HG03025 (cell line): Measurements from ENCODE around the gene DNAJB2.
"Not testable (repeated sequence)": the region's sequence is repeated elsewhere in the genome, so short reads cannot be mapped to it uniquely, and the experiment has no call there.

Experiments
- ATAC-seq: cut with Tn5 transposase; IDR thresholded peaks from one replicate; pipeline ENCODE4 v1.9.1; 2021; ENCODE audit warnings: mild to moderate bottlenecking, moderate library complexity; ENCODE audit not compliant: unreplicated experiment, low FRiP score

Gene DNAJB2

DNA sequence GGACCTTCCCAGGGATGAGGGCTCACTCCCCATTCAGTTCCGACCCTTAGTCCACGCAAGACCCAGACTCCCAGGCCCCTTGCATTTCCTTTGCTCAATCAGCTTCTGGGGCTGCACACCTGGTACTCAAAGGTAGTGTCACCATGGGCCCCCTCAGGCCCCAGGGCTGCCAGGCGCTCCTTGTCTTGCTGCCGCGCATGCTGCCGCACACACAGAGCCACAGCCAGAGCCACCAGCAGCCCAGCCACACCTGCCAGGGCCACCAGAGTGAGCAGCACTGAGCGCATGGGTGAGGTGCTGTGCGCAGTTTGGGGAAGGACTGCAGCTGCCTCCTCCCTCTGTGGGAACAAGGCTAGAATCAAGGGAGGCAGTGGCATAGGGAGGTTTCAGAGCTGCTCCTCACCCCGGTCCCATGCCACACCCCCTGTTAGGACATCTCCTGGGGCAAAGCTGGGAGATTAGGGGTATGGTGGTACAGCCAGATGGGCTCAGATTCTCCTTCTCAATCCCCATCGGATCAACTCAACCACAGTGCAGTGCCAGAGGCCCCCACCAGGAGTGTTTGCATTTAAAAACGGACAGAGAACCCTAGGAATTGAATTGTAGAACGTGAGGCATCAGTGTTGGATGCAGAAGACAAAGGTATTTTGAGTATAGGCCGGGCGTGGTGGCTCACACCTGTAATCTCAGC, 18.7 kb downstream of the DNAJB2 start:
- ATAC-seq = no peak

DNA sequence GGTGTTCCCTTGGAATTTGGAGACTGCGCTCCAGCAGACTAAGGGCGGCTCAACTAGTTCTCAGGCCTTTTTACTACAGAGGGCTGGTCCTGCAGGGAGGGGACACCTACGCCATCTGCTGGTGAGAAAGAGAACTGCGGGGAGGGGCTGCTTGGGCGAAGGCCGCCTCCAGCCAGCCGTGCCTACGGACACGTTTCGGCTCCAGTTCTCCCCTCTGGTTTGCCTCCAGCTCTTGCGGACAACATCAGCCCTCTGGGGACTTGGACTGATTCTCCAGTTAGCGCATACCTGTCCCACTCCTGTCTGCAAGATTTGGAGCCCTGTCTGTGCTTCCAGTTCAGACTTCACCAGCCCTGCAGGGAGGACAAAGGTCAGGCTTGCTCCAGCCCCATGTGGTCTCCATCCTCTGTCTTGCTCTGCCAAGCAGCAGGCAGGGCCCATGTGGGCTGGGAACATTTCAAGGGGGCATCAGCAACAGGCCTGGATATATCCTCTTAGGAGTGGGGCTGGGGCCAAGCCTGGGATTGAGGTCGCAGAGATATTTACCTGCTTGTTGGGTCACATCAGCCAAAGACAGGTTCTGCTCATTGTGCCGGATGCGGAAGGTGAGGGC, 19.7 kb downstream of the DNAJB2 start:
- peak; percentile 54 for ATAC-seq

DNA sequence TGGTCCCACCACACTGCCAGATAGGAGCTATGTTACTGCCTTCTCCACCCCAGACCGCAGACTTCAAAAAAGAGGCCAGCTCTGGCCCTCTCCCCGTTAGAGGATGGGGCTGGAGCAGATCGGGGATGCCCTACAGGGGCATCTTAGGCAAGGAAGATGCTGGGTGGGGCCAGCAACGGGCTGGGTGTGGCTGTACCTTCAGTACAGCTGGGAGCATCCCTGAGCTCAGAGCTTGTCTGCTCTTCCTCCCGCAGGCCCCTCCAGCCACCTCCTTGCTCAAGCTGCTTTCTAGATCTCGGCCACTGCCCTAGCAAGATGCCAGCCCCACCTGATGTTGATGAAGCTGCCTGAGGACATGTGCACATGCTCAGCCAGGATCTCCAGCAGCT, 20.2 kb downstream of the DNAJB2 start:
- ATAC-seq = no peak

DNA sequence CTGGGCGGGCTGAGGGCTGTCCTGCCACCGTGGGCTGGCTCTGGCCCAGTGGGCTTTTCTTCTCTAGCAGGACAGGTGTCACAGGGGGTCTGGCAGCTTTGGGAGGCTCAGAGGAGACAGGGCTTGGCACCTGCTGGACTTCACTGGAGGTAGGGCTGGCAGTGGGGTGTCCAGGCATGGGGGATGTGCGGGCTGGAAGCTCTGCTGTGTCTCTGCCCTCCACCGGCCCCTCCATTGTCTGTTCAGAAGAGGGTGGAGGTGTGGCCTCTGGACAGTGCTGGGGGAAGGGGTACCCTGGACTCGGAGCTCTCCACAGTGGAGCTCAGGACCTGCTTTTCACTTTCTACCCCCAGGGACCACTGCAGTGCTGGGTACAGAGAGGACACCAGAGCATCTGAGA, 20.9 kb downstream of the DNAJB2 start:
- ATAC-seq = no peak

DNA sequence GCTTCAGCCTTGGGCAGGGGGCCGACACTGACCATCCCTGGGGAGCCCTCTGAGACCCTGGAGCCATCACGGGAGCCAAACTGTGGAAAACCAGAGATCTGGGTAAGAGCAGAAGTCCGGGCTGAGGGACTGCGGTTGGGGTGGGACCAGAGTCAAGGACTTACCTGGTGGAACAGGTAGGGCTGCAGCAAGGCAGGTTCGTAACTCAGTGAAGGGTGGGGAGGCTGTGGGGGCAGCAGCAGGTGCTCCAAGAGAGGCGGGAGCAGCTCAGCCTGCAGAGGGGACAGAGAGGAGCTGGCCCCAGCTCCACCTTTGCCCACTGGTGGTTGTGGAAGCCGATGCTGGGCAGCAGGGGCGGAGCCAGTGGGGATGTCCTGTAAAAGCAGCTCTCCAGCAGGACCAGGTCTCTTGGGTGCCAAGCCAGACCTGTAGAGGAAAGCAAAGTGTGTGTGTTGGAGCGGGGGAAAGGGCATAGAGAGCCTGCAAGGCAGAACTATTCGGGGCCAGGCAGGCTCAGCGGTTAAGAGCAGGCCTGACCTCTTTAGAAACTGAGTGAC, 23.3 kb downstream of the DNAJB2 start:
- ATAC-seq = no peak

DNA sequence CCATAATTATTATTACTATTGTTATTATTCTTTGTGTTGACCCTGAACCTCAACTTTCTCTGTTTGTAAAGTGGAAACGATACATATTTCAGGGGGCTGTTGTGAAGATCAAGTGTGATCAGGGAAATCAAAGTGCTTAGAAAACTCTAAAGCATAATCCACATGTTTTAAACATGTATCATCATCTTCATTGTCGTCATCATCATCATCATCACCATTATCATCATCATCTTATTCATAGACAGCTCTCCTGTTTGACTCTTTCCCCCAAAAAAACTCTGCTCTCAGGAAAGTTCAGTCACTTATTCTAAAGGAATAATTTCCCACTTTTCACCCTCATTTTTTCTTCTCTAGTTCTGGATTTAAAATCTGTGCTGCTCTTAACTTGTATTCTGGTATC, 25.1 kb downstream of the DNAJB2 start:
- ATAC-seq = no peak

DNA sequence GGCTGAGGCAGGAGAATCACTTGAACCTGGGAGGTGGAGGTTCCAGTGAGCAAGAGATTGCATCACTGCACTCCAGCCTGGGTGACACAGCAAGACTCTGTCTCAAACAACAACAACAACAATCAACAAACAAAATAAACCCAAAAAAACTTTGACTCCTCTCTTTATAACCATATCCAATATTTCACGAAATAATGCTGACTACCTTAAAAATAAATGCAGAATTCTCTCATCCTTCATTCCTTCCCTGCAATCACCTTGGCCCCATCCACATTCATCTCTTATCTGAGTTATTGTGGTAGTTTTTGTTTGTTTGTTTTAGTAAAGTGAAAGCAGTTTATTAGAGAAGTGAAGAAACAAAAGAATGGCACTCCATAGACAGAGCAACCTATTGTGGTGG, 26.9 kb downstream of the DNAJB2 start:
- ATAC-seq = no peak

DNA sequence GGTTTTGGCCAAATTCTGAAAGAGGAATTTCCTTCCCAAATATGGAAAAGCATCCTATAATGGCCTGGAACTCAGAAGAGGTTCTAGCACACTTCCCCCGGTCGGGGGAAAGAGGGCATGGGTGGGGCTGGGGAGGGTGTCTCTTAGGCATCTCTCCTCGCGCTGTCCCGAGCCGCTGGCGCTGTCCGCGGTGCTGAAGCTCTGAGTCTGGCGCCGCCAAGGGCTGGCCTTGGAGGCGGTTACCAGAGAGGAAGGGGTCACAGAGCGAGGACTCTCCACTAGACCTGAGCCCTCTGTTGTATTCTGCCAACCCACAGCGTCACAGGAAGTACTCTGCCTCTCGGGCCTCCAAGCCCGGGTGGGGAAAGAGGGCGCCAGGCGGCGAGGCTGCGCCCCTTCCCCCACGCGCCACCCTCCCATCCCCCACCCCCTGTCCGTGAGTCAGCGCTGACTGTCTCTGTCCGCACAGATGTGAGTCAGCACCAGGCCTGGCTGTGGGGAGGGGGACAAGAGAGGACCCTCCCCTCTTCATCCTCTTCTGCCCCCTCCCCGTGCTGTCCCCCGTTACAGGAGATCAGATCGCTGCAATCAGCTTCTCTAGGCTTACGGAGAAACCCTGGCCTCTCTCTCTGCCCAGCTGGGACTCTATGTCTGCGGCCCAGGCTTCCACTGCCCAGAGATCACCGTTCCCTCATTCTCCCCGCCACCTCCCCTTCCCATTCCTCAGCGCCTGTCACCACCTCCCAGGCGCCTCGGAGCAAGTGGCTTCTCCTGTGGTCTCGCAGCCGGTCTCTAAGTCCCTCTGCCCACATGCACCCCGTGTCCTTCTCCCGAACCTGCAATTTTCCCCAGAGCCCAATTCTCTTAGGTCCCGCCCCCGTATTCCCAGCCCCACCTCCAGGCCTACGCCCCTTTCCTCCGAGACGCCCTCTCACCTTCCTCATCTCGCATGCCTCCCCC, 29.3 kb downstream of the DNAJB2 start:
- no peak for ATAC-seq

DNA sequence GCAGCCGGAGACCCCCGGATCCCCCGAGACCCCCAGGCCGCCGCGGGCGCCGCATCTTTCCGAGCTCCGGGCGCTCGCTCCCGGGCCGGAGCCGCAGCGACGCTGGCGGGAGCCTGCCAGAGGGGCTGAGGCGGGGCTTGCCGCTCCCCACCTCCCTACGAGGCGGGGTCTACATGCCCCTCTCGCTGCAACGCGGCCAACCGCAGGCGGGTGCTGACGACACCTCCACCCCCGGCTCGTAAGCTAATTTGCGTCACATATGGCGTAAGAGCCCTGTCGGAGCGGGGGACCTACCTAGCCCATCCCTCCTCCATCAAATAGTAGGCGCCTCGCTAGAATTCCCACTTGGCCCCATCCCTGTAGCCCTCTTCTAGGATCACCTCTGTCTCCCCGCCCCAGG, 30.1 kb downstream of the DNAJB2 start, which contains the start of gene PTPRN:
Gene PTPRN, minus strand, starts transcription at position 124 of the 400 bp plus-strand sequence. Its CDS starts 69 bp downstream, at position 55.
- ATAC-seq = no peak

DNA sequence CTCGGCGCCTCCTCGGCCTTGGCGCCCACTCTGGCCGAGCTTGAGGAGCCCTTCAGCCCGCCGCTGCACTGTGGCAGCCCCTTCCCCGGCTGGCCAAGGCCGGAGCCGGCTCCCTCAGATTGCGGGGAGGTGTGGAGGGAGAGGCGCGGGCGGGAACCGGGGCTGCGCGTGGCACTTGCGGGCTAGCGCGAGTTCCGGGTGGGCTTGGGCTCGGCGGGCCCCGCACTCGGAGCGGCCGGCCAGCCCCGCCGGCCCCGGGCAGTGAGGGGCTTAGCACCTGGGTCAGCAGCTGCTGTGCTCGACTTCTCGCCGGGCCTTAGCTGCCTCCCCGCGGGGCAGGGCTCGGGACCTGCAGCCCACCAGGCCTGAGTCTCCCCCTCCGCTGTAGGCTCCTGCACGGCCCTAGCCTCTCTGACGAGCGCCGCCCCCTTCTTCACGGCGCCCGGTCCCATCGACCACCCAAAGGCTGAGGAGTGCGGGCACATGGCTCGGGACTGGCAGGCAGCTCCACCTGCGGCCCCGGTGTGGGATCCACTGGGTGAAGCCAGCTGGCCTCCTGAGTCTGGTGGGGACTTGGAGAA, 33.6 kb downstream of the DNAJB2 start:
- not testable (repeated sequence) for ATAC-seq

DNA sequence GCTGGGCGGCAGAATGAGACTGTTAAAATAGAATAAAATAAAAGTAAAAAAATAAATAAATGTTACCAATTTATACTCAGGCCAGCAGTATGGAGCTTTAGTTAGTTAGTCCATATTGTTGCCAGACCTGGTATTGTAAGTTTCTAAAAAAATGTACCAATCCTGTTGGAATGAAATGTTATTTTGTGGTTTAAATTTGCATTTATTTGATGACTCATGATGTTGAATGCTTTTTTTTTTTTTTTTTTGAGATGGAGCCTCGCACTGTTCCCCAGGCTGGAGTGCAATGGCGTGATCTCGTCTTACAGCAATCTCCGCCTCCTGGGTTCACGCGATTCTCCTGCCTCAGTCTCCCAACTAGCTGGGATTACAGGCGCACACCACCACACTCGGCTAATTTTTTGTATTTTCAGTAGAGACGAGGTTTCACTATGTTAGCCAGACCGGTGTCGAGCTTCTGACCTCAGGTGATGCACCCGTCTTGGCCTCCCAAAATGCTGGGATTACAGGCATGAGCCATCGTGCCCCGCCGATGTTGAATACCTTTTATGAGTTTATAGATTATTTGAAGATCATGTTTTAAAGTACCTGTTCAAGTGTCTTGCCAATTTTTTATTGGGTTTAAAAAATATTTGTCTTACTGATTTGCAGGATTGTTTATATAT, 35.8 kb downstream of the DNAJB2 start:
- no peak for ATAC-seq

DNA sequence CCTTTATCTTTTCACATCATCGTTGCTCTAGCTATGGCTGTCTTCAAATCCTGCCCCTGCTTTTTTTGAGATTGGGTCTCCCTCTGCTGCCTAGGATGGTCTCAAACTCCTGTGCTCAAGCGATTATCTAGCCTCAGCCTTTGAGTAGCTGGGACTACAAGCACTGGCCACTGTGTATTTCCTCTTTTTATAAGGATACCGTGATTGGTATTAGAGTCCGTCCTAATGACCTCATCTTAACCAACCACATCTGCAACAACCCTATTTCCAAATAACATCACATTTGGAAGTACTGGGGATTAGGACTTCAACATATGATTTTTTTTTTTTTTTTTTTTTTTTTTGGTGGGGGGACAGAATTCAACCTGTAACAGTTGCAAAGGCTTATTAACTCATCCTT, 44.3 kb downstream of the DNAJB2 start:
- ATAC-seq = no peak

DNA sequence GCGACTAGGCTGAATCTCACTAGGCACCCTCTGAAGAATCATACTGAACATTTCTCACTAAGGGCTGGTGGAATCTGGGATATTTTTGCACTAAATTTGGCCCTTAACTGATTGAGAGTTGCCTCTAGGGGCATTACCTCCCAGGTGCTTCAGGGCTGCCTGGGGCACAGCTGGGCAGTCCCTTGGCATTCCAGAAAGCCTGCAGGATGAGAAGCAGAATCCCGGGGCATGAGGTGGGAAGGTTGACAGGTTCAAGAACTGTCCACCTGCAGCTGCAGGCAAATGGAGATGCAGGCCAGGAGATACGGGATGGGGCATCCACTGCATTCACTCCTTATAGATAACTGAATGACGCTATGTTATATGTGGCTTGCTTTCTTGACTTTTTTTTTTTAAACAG, 46.0 kb downstream of the DNAJB2 start:
- ATAC-seq = no peak

DNA sequence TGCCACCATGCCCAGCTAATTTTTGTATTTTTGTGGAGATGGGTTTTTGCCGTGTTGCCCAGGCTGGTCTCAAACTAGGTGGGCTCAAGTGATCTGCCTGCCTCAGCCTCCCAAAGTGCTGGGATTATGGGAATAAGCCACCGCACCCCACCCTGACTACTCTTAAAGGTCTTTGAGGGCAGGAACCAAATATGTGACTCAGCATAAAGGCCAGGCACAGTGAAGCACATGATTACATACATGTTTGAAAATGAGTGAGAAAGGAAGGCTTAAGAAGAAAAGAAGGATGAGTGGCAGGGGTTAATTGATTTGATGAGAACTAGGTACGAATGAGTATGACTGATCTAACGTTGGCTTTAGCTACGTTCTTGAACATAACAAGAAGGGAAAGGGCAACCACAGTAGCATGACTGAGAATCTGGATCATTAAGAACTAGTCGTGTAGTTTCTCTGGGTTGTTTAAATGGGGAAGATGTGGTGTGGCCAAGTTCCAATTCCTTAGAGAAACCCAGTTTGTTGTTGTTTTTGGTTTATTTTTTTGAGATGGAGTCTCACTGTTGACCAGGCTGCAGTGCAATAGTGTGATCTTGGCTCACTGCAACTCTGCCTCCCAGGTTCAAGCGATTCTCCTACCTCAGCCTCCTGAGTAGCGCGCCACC, 46.6 kb downstream of the DNAJB2 start:
- no peak for ATAC-seq

DNA sequence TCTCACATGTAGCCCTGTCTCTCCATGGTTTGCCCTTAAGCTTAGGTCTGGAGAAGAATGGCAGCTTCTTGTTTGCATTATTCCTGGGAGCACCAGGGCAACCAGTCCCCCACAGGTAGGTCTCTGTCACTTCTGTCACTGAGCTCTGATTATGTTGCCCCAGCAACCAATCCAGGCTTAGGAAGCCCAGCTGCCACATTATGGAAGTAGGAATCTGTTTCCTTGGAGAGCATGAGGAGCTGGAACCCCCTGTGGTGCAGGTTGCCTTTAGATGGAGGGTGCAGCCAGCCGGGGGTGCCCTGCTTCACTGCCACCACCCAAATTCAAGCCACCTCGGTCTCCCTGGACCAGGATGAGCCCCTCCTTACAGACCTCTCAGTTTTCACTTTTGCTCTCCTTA, 48.6 kb downstream of the DNAJB2 start:
- ATAC-seq = no peak

DNA sequence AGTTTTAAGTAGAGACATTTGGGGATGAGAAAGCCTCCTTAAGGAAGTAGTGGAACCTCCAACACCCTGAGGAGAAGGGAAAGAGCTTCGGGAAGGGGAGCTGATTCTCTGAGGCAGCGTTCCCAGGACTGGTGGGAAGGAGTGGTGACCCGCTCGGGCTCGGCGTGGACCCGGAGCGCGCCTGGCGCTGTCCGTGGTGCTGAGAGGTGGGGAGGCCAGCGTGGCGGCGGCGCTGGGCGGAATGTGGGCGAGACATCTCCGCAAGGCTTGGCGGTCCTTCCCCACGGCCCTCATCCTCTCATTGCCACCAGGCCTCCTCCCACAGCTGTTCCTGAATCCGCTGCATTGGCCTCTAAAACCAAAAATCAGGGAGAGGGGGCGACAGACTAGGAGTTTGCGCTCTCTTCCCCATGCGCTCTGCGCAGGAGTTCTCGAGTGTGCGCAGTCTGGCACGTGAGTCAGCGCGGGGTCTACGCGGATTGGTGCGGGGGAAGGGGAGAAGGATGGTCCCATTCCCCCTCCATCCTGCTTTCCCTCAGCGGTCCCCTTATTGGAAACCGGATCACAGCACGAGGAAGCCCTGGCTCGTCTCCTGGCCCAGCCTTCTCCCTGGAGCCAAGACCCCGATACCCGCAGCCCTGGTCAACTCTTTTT, 52.5 kb downstream of the DNAJB2 start:
- no peak for ATAC-seq

DNA sequence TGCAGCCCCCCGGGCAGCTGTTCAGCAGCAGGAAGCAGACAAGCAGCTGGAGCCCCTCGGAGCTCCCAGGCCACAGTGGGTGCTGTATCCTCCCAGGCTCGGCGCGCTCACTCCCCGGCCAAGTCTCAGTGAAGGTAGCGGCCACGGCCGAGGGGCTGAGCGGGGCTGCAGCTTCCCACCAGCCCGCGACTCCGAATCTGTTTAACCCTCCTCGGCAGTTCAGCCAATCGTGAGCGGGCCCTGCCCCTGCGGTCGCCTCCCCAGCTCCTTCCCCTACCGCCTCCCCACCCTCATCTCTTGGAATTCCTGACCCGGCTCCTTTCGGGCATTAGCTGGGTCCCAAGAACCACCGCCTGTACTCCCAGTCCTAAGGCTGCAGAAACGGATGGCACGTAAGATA, 53.4 kb downstream of the DNAJB2 start, which contains the start of gene RESP18:
Gene RESP18, minus strand, starts transcription at position 203 of the 400 bp plus-strand sequence.
- ATAC-seq = no peak

DNA sequence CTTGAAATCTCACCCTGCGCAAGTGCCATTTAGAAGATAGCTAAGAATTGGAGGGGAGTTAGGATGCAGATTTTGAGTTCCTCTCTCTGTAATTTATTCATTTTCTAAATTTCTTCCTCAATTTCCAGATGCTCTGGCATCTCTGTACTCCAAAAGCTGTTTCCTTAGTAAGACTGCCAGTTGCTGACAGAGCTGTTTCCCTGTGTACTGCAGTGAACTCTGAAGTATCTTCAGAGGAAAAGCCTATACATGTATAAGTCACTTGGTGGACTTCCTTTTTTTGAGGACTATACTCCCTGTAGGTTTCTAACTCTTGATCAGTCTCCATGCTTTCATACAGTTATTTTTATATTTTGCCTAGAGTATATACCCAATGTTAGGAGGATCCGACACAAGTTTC, 54.9 kb downstream of the DNAJB2 start:
- no peak for ATAC-seq

DNA sequence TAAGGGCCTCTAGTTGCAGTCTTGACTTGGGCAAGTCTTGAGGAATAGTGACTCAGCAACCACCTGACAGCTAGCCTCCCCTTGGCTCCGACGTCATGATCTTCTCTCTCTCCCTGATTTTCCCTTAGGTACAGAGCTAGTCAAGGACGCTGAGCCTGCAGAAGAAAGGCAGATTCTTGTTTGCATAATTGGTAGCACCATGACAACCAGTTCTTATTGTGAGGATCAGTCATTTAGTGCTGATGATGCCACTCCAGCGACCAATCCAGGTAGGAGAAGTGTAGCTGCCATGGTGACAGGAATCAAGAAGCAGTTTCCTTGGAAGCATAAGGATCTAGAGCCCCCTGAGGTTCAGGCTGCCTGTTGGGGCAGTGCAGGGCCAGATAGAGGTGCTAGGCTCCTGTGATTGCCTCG, 56.2 kb downstream of the DNAJB2 start:
- no peak for ATAC-seq
